ENCODE measurements around the gene NAA16.

NAA16 gene

DNA sequence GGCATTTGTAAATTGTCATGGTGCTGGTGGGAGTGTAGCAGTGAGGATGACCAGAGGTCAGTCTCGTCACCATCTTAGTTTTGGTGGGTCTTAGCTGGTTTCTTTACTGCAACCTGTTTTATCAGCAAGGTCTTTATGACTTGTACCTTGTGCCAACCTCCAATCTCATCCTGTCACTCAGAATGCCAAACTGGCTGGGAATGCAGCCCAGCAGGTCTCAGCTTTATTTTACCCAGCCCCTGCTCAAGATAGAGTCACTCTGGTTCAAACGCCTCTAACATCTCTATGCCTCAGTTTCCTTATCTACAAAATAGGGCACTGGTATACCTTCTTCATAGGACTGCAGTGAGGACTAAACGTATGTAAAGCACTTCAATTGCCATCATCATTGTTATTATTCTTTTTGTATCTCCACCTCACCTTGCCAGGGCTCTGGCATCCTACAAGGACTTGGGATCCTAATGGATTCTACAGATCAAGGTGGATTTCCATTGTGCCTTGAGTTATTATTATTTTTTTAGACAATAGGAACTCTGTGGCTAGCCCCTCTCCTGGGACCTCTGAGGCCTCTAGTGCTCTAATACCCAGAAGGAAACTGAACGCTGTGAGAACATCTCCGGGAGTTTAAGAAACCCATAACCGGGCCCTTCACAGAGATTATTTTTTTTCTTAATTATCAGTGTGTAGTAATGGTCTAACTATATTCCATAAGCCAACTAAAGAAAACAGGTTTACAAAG lies 77.2 kb downstream of the NAA16 start:
- no peak for TF ChIP-seq EZH2 (optimal IDR thresholded peaks at IDR 0.05; ENCODE audit: low read depth, low read length)
- TF ChIP-seq EZH2phosphoT487 (IDR thresholded peaks at IDR 0.05; ENCODE audit: low read length) = no peak
- TF ChIP-seq, protein P1, sequence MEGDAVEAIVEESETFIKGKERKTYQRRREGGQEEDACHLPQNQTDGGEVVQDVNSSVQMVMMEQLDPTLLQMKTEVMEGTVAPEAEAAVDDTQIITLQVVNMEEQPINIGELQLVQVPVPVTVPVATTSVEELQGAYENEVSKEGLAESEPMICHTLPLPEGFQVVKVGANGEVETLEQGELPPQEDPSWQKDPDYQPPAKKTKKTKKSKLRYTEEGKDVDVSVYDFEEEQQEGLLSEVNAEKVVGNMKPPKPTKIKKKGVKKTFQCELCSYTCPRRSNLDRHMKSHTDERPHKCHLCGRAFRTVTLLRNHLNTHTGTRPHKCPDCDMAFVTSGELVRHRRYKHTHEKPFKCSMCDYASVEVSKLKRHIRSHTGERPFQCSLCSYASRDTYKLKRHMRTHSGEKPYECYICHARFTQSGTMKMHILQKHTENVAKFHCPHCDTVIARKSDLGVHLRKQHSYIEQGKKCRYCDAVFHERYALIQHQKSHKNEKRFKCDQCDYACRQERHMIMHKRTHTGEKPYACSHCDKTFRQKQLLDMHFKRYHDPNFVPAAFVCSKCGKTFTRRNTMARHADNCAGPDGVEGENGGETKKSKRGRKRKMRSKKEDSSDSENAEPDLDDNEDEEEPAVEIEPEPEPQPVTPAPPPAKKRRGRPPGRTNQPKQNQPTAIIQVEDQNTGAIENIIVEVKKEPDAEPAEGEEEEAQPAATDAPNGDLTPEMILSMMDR (IDR thresholded peaks at IDR 0.05; ENCODE audit: low read length) = no peak
- Histone ChIP-seq H3K79me2 (ENCODE audit: low read length) (no peaks in the 10 kb centered on the region), H3K9ac (ENCODE audit: low read length) (no peak overlapping the region), H2AFZ (ENCODE audit: low read length) (no peak overlapping the region), H3F3A (ENCODE audit: insufficient read depth, low read length) (no peaks in the 10 kb centered on the region), H3K9me3 (replicated peaks; ENCODE audit: insufficient read depth, low read length) (no peaks in the 10 kb centered on the region), H3K4me1 (ENCODE audit: low read length) (no peaks in the 10 kb centered on the region), H3K4me2 (ENCODE audit: low read depth, low read length) (no peak overlapping the region), H3K36me3 (replicated peaks; ENCODE audit: insufficient read depth, low read length) (no peaks in the 10 kb centered on the region), H3K27me3 (replicated peaks; ENCODE audit: insufficient read depth, low read length) (no peaks in the 10 kb centered on the region), H3K9me2 (replicated peaks; ENCODE audit: insufficient read depth, low read length) (no peaks in the 10 kb centered on the region), H4K20me1 (ENCODE audit: insufficient read depth, low read length) (no peaks in the 10 kb centered on the region), H3K4me3 (ENCODE audit: low read length) (no peak overlapping the region), H3K27ac (ENCODE audit: low read length) (no peak overlapping the region)
- DNase-seq = no peak

DNA sequence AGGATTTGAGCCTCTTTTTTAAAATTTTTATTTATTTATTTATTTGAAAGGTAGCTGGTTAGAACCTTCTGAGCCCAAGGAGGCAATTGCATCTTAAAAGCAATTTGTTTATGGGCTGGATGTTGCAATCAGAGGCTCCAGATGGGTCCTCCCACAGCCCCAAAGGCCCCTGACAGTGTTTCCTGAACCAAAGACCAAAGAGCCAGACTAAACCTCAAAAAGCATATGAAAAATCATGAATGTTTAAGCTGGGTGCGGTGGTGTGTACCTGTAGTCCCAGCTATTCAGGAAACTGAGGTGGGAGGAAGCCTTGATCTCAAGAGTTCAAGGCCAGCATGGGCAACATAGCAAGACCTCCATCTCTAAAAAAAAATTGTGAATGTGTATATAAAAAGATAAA lies 78.5 kb downstream of the NAA16 start:
- no peak overlapping the region for H3K9ac ChIP-seq (ENCODE audit: low read length)
- no peaks in the 10 kb centered on the region for H3K9me3 ChIP-seq (replicated peaks; ENCODE audit: insufficient read depth, low read length)
- no peak overlapping the region for H3K4me3 ChIP-seq (ENCODE audit: low read length)
- no peak overlapping the region for H2AFZ ChIP-seq (ENCODE audit: low read length)
- no peaks in the 10 kb centered on the region for H3K79me2 ChIP-seq (ENCODE audit: low read length)
- H4K20me1 ChIP-seq (ENCODE audit: insufficient read depth, low read length) = no peaks in the 10 kb centered on the region
- no peaks in the 10 kb centered on the region for H3K27me3 ChIP-seq (replicated peaks; ENCODE audit: insufficient read depth, low read length)
- no peaks in the 10 kb centered on the region for H3K4me1 ChIP-seq (ENCODE audit: low read length)
- H3K9me2 ChIP-seq (replicated peaks; ENCODE audit: insufficient read depth, low read length) = no peaks in the 10 kb centered on the region
- TF ChIP-seq, protein P1 (IDR thresholded peaks at IDR 0.05; ENCODE audit: low read length) = no peak
- no peak for TF ChIP-seq EZH2phosphoT487 (IDR thresholded peaks at IDR 0.05; ENCODE audit: low read length)
- no peak for TF ChIP-seq EZH2 (optimal IDR thresholded peaks at IDR 0.05; ENCODE audit: low read depth, low read length)
- DNase-seq = no peak
- no peaks in the 10 kb centered on the region for H3K36me3 ChIP-seq (replicated peaks; ENCODE audit: insufficient read depth, low read length)
- no peak overlapping the region for H3K4me2 ChIP-seq (ENCODE audit: low read depth, low read length)
- no peak overlapping the region for H3K27ac ChIP-seq (ENCODE audit: low read length)
- H3F3A ChIP-seq (ENCODE audit: insufficient read depth, low read length) = no peaks in the 10 kb centered on the region

DNA sequence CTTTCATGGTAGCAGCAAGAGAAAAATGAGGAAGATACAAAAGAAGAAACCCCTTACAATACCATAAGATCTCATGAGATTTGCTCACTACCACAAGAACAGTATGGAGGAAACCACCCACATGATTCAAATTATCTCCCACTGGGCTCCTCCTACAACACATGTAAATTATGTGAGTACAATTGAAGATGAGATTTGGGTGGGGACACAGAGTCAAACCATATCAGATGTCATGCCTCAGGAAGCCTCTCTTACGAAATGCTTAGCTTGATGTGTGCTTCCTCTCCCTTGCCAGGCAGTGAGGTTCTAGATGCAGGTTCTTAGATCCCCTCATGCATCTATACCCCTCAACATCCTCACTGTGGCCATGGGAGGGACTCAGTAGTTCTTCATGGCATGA lies 83.1 kb downstream of the NAA16 start:
- Histone ChIP-seq H3K27ac (ENCODE audit: low read length) (no peak overlapping the region), H2AFZ (ENCODE audit: low read length) (no peak overlapping the region), H3K36me3 (replicated peaks; ENCODE audit: insufficient read depth, low read length) (no peaks in the 10 kb centered on the region), H3K79me2 (ENCODE audit: low read length) (no peaks in the 10 kb centered on the region), H3K4me3 (ENCODE audit: low read length) (no peak overlapping the region), H3K9me2 (replicated peaks; ENCODE audit: insufficient read depth, low read length) (no peaks in the 10 kb centered on the region), H4K20me1 (ENCODE audit: insufficient read depth, low read length) (no peaks in the 10 kb centered on the region), H3F3A (ENCODE audit: insufficient read depth, low read length) (no peaks in the 10 kb centered on the region), H3K4me1 (ENCODE audit: low read length) (no peaks in the 10 kb centered on the region), H3K27me3 (replicated peaks; ENCODE audit: insufficient read depth, low read length) (no peaks in the 10 kb centered on the region), H3K4me2 (ENCODE audit: low read depth, low read length) (no peak overlapping the region), H3K9me3 (replicated peaks; ENCODE audit: insufficient read depth, low read length) (no peaks in the 10 kb centered on the region), H3K9ac (ENCODE audit: low read length) (no peak overlapping the region)
- TF ChIP-seq, protein P1 (IDR thresholded peaks at IDR 0.05; ENCODE audit: low read length) = no peak
- TF ChIP-seq EZH2phosphoT487 (IDR thresholded peaks at IDR 0.05; ENCODE audit: low read length) (no peak), EZH2 (optimal IDR thresholded peaks at IDR 0.05; ENCODE audit: low read depth, low read length) (no peak)
- no peak for DNase-seq
